Measurements from ENCODE around the gene KIAA1958. TPM values are rescaled to one million over a fixed set of nuclear protein-coding genes. Genes with fewer than 3 reads are reported as not detected.

The KIAA1958 gene
- total and polyA plus RNA-seq, 12 donors: 0.59 to 7.7 (median 6.1) TPM

DNA sequence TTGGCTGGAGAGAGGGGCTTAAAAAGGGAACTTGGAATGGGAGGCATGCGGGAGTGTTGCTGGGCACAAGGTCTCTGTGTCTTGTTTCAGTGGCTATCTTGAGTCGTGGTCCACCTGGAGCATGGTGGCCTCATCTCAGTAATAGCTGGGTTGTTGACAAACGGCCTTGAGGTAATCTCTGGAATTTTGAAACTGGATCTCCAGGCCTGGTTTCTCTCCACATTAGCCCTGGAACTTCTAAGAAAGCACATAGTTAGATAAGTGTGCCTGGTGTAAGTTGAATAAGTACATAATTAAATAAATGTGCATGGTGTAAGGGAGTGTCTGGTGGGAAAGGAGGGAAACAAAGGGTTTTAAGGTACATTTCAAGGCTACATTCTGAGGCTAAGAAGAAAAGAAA, 169.0 kb downstream of the KIAA1958 start:
- ATAC-seq: no peak
- intact Hi-C loops (cut with DNase I): no loop called here
- no peak overlapping the region for H3K4me3 ChIP-seq
- DNase-seq: no peak
- H3K27me3 ChIP-seq: no peaks in the 10 kb centered on the region
- 45 to 59% methylated on average over 3 of the region's 3 CpGs for WGBS, 2 donors
- TF ChIP-seq, protein P1, sequence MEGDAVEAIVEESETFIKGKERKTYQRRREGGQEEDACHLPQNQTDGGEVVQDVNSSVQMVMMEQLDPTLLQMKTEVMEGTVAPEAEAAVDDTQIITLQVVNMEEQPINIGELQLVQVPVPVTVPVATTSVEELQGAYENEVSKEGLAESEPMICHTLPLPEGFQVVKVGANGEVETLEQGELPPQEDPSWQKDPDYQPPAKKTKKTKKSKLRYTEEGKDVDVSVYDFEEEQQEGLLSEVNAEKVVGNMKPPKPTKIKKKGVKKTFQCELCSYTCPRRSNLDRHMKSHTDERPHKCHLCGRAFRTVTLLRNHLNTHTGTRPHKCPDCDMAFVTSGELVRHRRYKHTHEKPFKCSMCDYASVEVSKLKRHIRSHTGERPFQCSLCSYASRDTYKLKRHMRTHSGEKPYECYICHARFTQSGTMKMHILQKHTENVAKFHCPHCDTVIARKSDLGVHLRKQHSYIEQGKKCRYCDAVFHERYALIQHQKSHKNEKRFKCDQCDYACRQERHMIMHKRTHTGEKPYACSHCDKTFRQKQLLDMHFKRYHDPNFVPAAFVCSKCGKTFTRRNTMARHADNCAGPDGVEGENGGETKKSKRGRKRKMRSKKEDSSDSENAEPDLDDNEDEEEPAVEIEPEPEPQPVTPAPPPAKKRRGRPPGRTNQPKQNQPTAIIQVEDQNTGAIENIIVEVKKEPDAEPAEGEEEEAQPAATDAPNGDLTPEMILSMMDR (IDR thresholded peaks at IDR 0.05): no peak
- H3K4me1 ChIP-seq: no peaks in the 10 kb centered on the region
- H3K36me3 ChIP-seq: peaks cover 0 to 3% (median 0%) of the 10 kb centered on the region in 9 donors
- peaks cover 0 to under 1% (median 0%) of the 10 kb centered on the region in 11 donors for H3K9me3 ChIP-seq
- no peak overlapping the region for H3K27ac ChIP-seq

DNA sequence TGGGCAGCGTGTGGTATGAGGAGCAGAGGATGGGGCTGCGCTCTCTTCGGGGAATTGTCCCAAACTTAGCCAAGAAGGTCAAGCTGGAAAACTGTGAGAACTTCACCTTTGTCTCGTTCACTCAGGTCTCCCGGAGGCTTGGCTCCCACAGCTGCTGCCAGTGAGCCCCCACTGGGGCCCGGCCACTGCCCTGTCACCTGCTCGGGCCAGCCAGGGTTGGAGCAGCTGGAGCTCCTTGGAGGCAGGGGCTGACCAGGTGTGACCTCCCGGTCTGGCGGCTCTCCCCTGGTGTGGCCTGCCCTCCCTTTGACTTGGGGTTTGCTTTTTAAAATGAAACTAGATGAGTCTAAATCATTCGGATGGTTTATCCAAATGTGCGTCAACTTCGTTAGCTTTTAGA, 173.3 kb downstream of the KIAA1958 start:
- 95 to 97% methylated on average over 12 of the region's 12 CpGs for WGBS, 2 donors

DNA sequence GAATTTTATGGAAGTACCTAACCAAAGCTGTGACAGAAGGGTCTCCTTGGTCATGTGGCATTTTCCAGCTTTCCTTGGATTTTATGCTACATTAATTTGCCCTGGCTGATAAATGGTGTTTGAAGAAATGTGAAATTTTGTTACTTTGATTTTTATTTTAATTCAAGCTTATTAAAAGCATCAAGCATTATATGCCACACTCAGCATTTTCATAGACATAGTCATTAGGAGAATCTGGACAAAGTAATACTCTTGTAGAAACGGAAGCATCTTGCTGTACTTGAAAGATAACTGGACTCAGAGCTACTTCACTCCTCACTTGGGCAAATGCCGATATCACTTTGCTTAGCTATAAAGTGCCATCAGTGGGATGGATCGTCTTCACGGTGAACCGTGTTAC, 177.1 kb downstream of the KIAA1958 start:
- ATAC-seq (no peak), DNase-seq (no peak)
- Histone ChIP-seq H3K4me3 (no peak overlapping the region), H3K9me3 (no peaks in the 10 kb centered on the region), H3K4me1 (no peaks in the 10 kb centered on the region), H3K36me3 (peaks cover 0 to 3% (median 0%) of the 10 kb centered on the region in 9 donors), H3K27ac (no peak overlapping the region), H3K27me3 (no peaks in the 10 kb centered on the region)
- TF ChIP-seq, protein P1 (IDR thresholded peaks at IDR 0.05): no peak
- intact Hi-C loops (cut with DNase I): no loop called here
- 94 to 96% methylated on average over 5 of the region's 5 CpGs for WGBS, 2 donors

More for the DNA sequence above, 173.3 kb downstream of the KIAA1958 start:
- no peak overlapping the region for H3K4me3 ChIP-seq
- H3K27ac ChIP-seq: no peak overlapping the region
- DNase-seq: no peak
- ATAC-seq: no peak
- no peaks in the 10 kb centered on the region for H3K27me3 ChIP-seq
- TF ChIP-seq, protein P1 (IDR thresholded peaks at IDR 0.05): no peak
- intact Hi-C loops (cut with DNase I): no loop called here
- H3K9me3 ChIP-seq: no peaks in the 10 kb centered on the region
- H3K36me3 ChIP-seq: peaks cover 0 to 3% (median 0%) of the 10 kb centered on the region in 9 donors
- H3K4me1 ChIP-seq: no peaks in the 10 kb centered on the region

DNA sequence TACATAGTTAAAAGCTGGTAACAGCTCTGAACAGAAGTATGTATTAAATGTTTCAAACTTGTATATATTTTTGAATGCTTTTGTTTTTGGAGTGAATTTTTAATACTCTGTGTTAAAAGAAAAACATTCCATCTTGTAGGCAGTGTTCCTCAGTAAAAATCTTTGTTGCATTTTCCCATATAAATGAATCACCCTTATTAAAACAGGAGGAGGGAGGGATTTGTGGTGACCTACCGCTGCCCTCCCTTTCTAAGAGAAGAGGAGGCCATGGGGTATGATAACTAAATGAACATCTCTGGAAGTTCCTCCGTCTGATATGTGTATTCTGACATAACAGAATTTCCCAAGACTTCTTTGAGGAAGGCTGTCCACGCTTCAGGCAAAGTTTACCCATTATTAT, 177.9 kb downstream of the KIAA1958 start:
- TF ChIP-seq, protein P1 (IDR thresholded peaks at IDR 0.05): no peak
- DNase-seq (no peak), ATAC-seq (no peak)
- H3K9me3 ChIP-seq: no peaks in the 10 kb centered on the region
- H3K27ac ChIP-seq: no peak overlapping the region
- H3K27me3 ChIP-seq: no peaks in the 10 kb centered on the region
- 88 to 93% methylated on average over 3 of the region's 3 CpGs for WGBS, 2 donors
- peaks cover 0 to under 1% (median 0%) of the 10 kb centered on the region in 9 donors for H3K36me3 ChIP-seq
- no peak overlapping the region for H3K4me3 ChIP-seq
- intact Hi-C loops (cut with DNase I): no loop called here
- no peaks in the 10 kb centered on the region for H3K4me1 ChIP-seq
